GM12878 (cell line): Measurements from ENCODE around the gene EPB41L2. TPM values are rescaled to one million over a fixed set of nuclear protein-coding genes. Genes with fewer than 3 reads are reported as not detected.

Experiments used
- ATAC-seq: fragments of 200-7000 bp; cut with Tn5 transposase; 3 replicates; pipeline ENCODE4 v1.9.1; 2020; ENCODE audit warnings: mild to moderate bottlenecking, moderate library complexity
- BruUV-seq: library from RNA; stranded (reverse); fragments of 400-500 nt; replicated peaks from 2 replicates; lab custom pipeline; 2021; lab: Mats Ljungman, UMichigan
- CTCF ChIA-PET: fragments of 300-600 bp; sonication (Branson Sonifier 250); formaldehyde crosslinking; extraction: SDS; loops from one replicate; lab custom pipeline; 2021; ENCODE audit warnings: inconsistent platforms; lab: Yijun Ruan, JAX
- POLR2A ChIA-PET: fragments of 350-600 bp; formaldehyde crosslinking; extraction: SDS; loops from one replicate; lab custom pipeline; 2021; ENCODE audit warnings: inconsistent platforms; lab: Charles Lee
- RAD21 ChIA-PET: fragments of 300-600 bp; sonication (Branson Sonifier 250); formaldehyde crosslinking; loops from one replicate; lab custom pipeline; 2023; ENCODE audit warnings: antibody characterized with exemption; ENCODE audit not compliant: unreplicated experiment; lab: Charles Lee
- SMC1A ChIA-PET: fragments of 300-600 bp; sonication (Branson Sonifier 250); formaldehyde crosslinking; loops from one replicate; lab custom pipeline; 2023; ENCODE audit not compliant: unreplicated experiment, uncharacterized antibody; lab: Charles Lee
- DNase-seq: peaks from one replicate; pipeline ENCODE4 v3.0.0-alpha.2; 2011; ENCODE audit warnings: low read depth, low spot score
- FAIRE-seq: peaks from 3 replicates; lab custom pipeline; 2011; peaks lifted over from hg19 to GRCh38; lab: Jason Lieb, UNC
- H2AFZ ChIP-seq: 2 replicates; pipeline ENCODE4 v1.6.0; 2011; ENCODE audit warnings: low read depth, low read length, control low read depth; ENCODE audit not compliant: control insufficient read depth
- H3K27ac ChIP-seq: 2 replicates; pipeline ENCODE4 v1.5.1; 2011; ENCODE audit warnings: control low read depth; ENCODE audit not compliant: control insufficient read depth, insufficient read depth
- H3K27me3 ChIP-seq, 2 experiments: replicated peaks in 1 of 2; 2 replicates each; pipeline versions ENCODE4 v1.6.0 to v1.6.1; 2011; ENCODE audit warnings: low read length in 1 of 2; ENCODE audit not compliant: control insufficient read depth in 2 of 2, insufficient read depth in 2 of 2
- H3K36me3 ChIP-seq, 2 experiments: 2 replicates each; pipeline ENCODE4 v1.5.1; 2011; ENCODE audit warnings: low read length in 1 of 2; ENCODE audit not compliant: control insufficient read depth in 2 of 2, insufficient read depth in 2 of 2
- H3K4me1 ChIP-seq: 2 replicates; pipeline ENCODE4 v1.6.1; 2011; ENCODE audit warnings: mild to moderate bottlenecking, low read length, moderate library complexity, mixed read lengths; ENCODE audit not compliant: control insufficient read depth, insufficient read depth
- H3K4me2 ChIP-seq: 2 replicates; pipeline ENCODE4 v1.6.0; 2011; ENCODE audit warnings: control low read depth; ENCODE audit not compliant: control insufficient read depth, insufficient read depth
- H3K4me3 ChIP-seq: fragments of 200-600 bp; sonication (generic); 2 replicates; pipeline ENCODE4 v1.5.1; 2016
- H3K79me2 ChIP-seq: 2 replicates; pipeline ENCODE4 v1.6.0; 2011; ENCODE audit warnings: low read length; ENCODE audit not compliant: control insufficient read depth, insufficient read depth
- H3K9ac ChIP-seq: 2 replicates; pipeline ENCODE4 v1.8.0; 2011; ENCODE audit warnings: low read length, control low read depth, mixed read lengths; ENCODE audit not compliant: control insufficient read depth, insufficient read depth
- H3K9me3 ChIP-seq: replicated peaks from 3 replicates; pipeline ENCODE4 v1.5.1; 2011; ENCODE audit warnings: mild to moderate bottlenecking, low read length; ENCODE audit not compliant: control insufficient read depth, insufficient read depth
- H4K20me1 ChIP-seq: 2 replicates; pipeline ENCODE4 v1.6.0; 2011; ENCODE audit not compliant: control insufficient read depth, insufficient read depth
- BCL11A ChIP-seq: IDR thresholded peaks from 2 replicates; pipeline ENCODE4 v1.6.1; 2011; ENCODE audit warnings: low read depth, low read length
- CREB1 ChIP-seq: IDR thresholded peaks from 2 replicates; pipeline ENCODE4 v1.6.1; 2012; ENCODE audit warnings: low read depth, mild to moderate bottlenecking, inconsistent platforms
- CTCF ChIP-seq, 3 experiments: IDR thresholded peaks in 2 of 3; conservative IDR thresholded peaks in 1 of 3; 2 replicates each; pipeline ENCODE4 v1.5.1; 2011; ENCODE audit warnings: low read depth in 3 of 3, low read length in 3 of 3, mild to moderate bottlenecking in 3 of 3, control low read depth in 2 of 3, moderate library complexity in 2 of 3, inconsistent platforms in 1 of 3, mixed read lengths in 1 of 3; ENCODE audit not compliant: control insufficient read depth in 2 of 3, insufficient read depth in 1 of 3; ENCODE audit errors: extremely low read depth in 1 of 3
- EGR1 ChIP-seq, 2 experiments: IDR thresholded peaks; 1 replicate in 1 of 2; 2 replicates in 1 of 2; pipeline ENCODE4 v1.6.1; 2011 to 2012; ENCODE audit warnings: low read depth in 2 of 2, low read length in 2 of 2, borderline replicate concordance in 1 of 2, mild to moderate bottlenecking in 1 of 2, moderate library complexity in 1 of 2
- KLF5 ChIP-seq: fragments of 450-650 bp; IDR thresholded peaks from 2 replicates; pipeline ENCODE4 v1.6.1; 2014; ENCODE audit warnings: mild to moderate bottlenecking; ENCODE audit not compliant: partially characterized antibody
- NFIC ChIP-seq: IDR thresholded peaks from 2 replicates; pipeline ENCODE4 v1.6.1; 2012; ENCODE audit warnings: low read depth, mild to moderate bottlenecking, inconsistent platforms, low read length, moderate library complexity
- NRF1 ChIP-seq: conservative IDR thresholded peaks from 2 replicates; pipeline ENCODE4 v1.6.1; 2011; ENCODE audit warnings: mild to moderate bottlenecking, low read depth, low read length, improper control_type of control experiment
- RAD21 ChIP-seq: IDR thresholded peaks from 2 replicates; pipeline ENCODE4 v1.6.1; 2011; ENCODE audit warnings: mild to moderate bottlenecking, low read depth, low read length, moderate library complexity; ENCODE audit not compliant: insufficient read depth
- SKIL ChIP-seq: fragments of 450-650 bp; IDR thresholded peaks from 2 replicates; pipeline ENCODE4 v1.6.1; 2017; ENCODE audit warnings: mild to moderate bottlenecking, low read depth, inconsistent platforms; ENCODE audit not compliant: poor library complexity, severe bottlenecking
- SMC3 ChIP-seq: IDR thresholded peaks from 2 replicates; pipeline ENCODE4 v1.6.1; 2011; ENCODE audit warnings: low read length, improper control_type of control experiment, borderline replicate concordance
- WGBS: methylation state at CpG from one replicate; pipeline ENCODE4 v1.1.6; 2016; ENCODE audit warnings: low lambda C conversion rate; ENCODE audit not compliant: insufficient replicate concordance, insufficient coverage; ENCODE audit errors: missing lambda C conversion rate; 5-methylcytosine and 5-hydroxymethylcytosine counted together
- in situ Hi-C: fragments of 300-500 bp; cut with MboI; formaldehyde crosslinking; loops from 9 replicates; pipeline ENCODE4 v1.14.3; 2018; ENCODE audit warnings: mixed read lengths
- intact Hi-C: fragments of 100-400 bp; cut with micrococcal nuclease; formaldehyde crosslinking; loops from one replicate; pipeline ENCODE4 v1.14.2; 2022; ENCODE audit not compliant: unreplicated experiment
- polyA plus RNA-seq, 11 experiments: library from polyadenylated mRNA; depleted of rRNA in 4 of 11; unstranded in 6 of 11; stranded (reverse) in 5 of 11; fragments of >200 nt; fragmentation: Nextera tagmentation in 4 of 11; fragmentation: Illumina TruSeq in 1 of 11; extraction: Ambion mirVana in 4 of 11; extraction: Trizol in 1 of 11; gene quantifications; 1 replicate in 1 of 11; 2 replicates in 10 of 11; pipeline versions ENCODE4 v1.2.1 to v1.2.3, GENCODE V29; 2011 to 2016; ENCODE audit warnings: inconsistent platforms in 2 of 11, missing spikeins in 2 of 11, low read depth in 1 of 11
- total RNA-seq, 4 experiments: library from RNA; depleted of rRNA in 3 of 4; stranded (reverse); fragments of >200 nt in 3 of 4; fragmentation: Illumina TruSeq in 1 of 4; extraction: Trizol in 1 of 4; gene quantifications; 2 replicates each; pipeline versions ENCODE4 v1.2.1 to v1.2.3, GENCODE V29; 2013 to 2021

The EPB41L2 gene
- total and polyA plus RNA-seq, 10 of the 15 experiments (the other 5 are each of a cell fraction or from before 2014, with no cell fraction given) = 7.4 to 41.6 (median 19.0) TPM

DNA sequence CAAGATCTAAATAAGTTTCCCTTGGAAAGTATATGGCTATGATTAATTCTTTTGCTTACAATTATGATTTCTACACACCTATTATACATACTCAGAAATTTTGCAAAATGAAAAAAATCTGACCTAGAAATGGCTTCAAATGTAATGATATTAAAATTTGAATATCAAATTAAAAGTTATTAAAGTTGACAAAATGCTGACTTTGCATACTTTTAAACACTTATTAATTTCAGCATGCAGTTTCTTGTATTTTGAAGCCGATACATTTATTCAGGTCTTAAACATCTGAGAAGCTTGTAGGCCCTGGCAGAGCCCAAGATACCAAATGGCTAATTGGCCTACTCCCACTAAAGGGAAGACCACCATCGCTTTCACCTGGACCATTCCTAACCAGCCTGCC is 176.1 kb downstream of the EPB41L2 start:
- intact Hi-C loops = no loop called here
- no TSS peak for BruUV-seq
- SMC1A ChIA-PET = interaction anchor here (0.7 to 17.6 kb wide), 4 partner anchors 174 to 647 kb away, joined by 3 to 301 read pairs (median 8); no protein-coding TSS in a partner anchor

GRCh38 chr6:130885392-130886192 is 177.5 kb downstream of the EPB41L2 start:
- intact Hi-C loops = loop anchor here (1.0 to 2.0 kb wide), 4 partner anchors 177 to 649 kb away; partner anchors contain the start of gene EPB41L2
- H4K20me1 ChIP-seq = no peaks in the 10 kb centered on the region
- H3K79me2 ChIP-seq = no peaks in the 10 kb centered on the region
- BruUV-seq = no TSS peak
- DNase-seq (peak; percentile 45), FAIRE-seq (peak; percentile 64), ATAC-seq (peak; percentile 98)
- no peak overlapping the region for H3K27ac ChIP-seq
- no peaks in the 10 kb centered on the region for H3K27me3 ChIP-seq
- WGBS = 25% methylated on average over 4 of the region's 4 CpGs
- no peak overlapping the region for H3K9ac ChIP-seq
- H3K36me3 ChIP-seq = peaks cover 2% of the 10 kb centered on the region in 2 experiments; a peak in 3 of 4 replicates
- in situ Hi-C loops = loop anchor here (5.0 to 10.0 kb wide), 2 partner anchors 232 to 649 kb away; no protein-coding TSS in a partner anchor
- H3K4me2 ChIP-seq = no peak overlapping the region
- no peaks in the 10 kb centered on the region for H3K9me3 ChIP-seq
- ChIA-PET CTCF (interaction anchor here (0.6 to 15.9 kb wide), 48 partner anchors 8 to 752 kb away, joined by 3 to 365 read pairs (median 4); partner anchors contain the start of genes ENPP3 and MED23), RAD21 (interaction anchor here (0.7 to 6.1 kb wide), 22 partner anchors 9 to 648 kb away, joined by 3 to 104 read pairs (median 4); partner anchors contain the start of gene EPB41L2), SMC1A (interaction anchor here (0.7 to 17.6 kb wide), 31 partner anchors 9 to 743 kb away, joined by 3 to 301 read pairs (median 4); partner anchors contain the start of genes EPB41L2 and MED23), POLR2A (interaction anchor here (1.0 kb wide), 1 partner anchor 230 kb away, joined by 3 read pairs; no protein-coding TSS in a partner anchor)
- H3K4me1 ChIP-seq = no peaks in the 10 kb centered on the region
- H2AFZ ChIP-seq = no peak overlapping the region
- no peak overlapping the region for H3K4me3 ChIP-seq
- peak; percentile 98 for TF ChIP-seq SMC3
- TF ChIP-seq BCL11A = no peak
- TF ChIP-seq CTCF (IDR thresholded peaks at IDR 0.05 in 2 of 3, conservative IDR thresholded peaks at IDR 0.05 in 1 of 3; ENCODE audit: control insufficient read depth in 2 of 3, extremely low read depth in 1 of 3, insufficient read depth in 1 of 3, low read depth in 3 of 3, low read length in 3 of 3) = peak; percentile 76 to 92 (median 88)
- no peak for TF ChIP-seq NFIC
- TF ChIP-seq RAD21 = peak; percentile 99
- peak; percentile 14 for TF ChIP-seq SKIL
- TF ChIP-seq NRF1 = no peak

More for the DNA sequence above, 176.1 kb downstream of the EPB41L2 start:
- Histone ChIP-seq H3K4me2 (no peak overlapping the region), H3K4me3 (no peak overlapping the region), H3K36me3 (peaks cover 2% of the 10 kb centered on the region in 2 experiments; a peak in 3 of 4 replicates), H2AFZ (no peak overlapping the region), H3K9me3 (no peaks in the 10 kb centered on the region)
- CTCF ChIA-PET = interaction anchor here (1.4 to 15.9 kb wide), 3 partner anchors 44 to 646 kb away, joined by 3 to 365 read pairs (median 39); no protein-coding TSS in a partner anchor
- no peak for FAIRE-seq
- TF ChIP-seq KLF5 (no peak), EGR1 (IDR thresholded peaks at IDR 0.05; ENCODE audit: borderline replicate concordance in 1 of 2, low read depth in 2 of 2, low read length in 2 of 2) (no peak), CREB1 (no peak)
- TF ChIP-seq, all 136 proteins: peak for 0
- in situ Hi-C loops = loop anchor here (5.0 to 10.0 kb wide), 2 partner anchors 230 to 648 kb away; no protein-coding TSS in a partner anchor
- H3K9ac ChIP-seq = no peak overlapping the region
- WGBS = 98% methylated on average over 2 of the region's 2 CpGs
- H3K27ac ChIP-seq = no peak overlapping the region
- no peaks in the 10 kb centered on the region for H3K4me1 ChIP-seq
- ChIA-PET RAD21 (interaction anchor here (0.9 to 6.1 kb wide), 2 partner anchors 230 to 281 kb away, joined by 3 to 104 read pairs; no protein-coding TSS in a partner anchor), POLR2A (no interaction called here)
- H3K27me3 ChIP-seq = no peaks in the 10 kb centered on the region
- DNase-seq (no peak), ATAC-seq (no peak)
- no peaks in the 10 kb centered on the region for H3K79me2 ChIP-seq
- H4K20me1 ChIP-seq = no peaks in the 10 kb centered on the region
